GM19395 (cell line): ENCODE results near the gene RPL29.

ENCODE experiments used
- ATAC-seq: cut with Tn5 transposase; IDR thresholded peaks from one replicate; pipeline ENCODE4 v1.9.1; 2021; ENCODE audit warnings: mild to moderate bottlenecking, moderate library complexity; ENCODE audit not compliant: unreplicated experiment

Gene RPL29

GRCh38 chr3:51966486-51966885, 29.2 kb downstream of the RPL29 start:
- no peak for ATAC-seq

GRCh38 chr3:51966016-51966415, 29.7 kb downstream of the RPL29 start:
- ATAC-seq: no peak

GRCh38 chr3:51964521-51964920, 31.2 kb downstream of the RPL29 start:
- no peak for ATAC-seq

- no peak for ATAC-seq
Observed at GRCh38 chr3:51963951-51964451, 31.7 kb downstream of the RPL29 start.

- ATAC-seq: no peak
Observed at GRCh38 chr3:51962854-51963530, 32.7 kb downstream of the RPL29 start.

GRCh38 chr3:51961602-51962569, 33.8 kb downstream of the RPL29 start:
- ATAC-seq: no peak

GRCh38 chr3:51961011-51961410, 34.7 kb downstream of the RPL29 start:
- no peak for ATAC-seq

- ATAC-seq: no peak
Observed at GRCh38 chr3:51960386-51960785, 35.3 kb downstream of the RPL29 start.

GRCh38 chr3:51959651-51960050, 36.0 kb downstream of the RPL29 start:
- ATAC-seq: no peak

GRCh38 chr3:51958603-51959521, 36.8 kb downstream of the RPL29 start:
- ATAC-seq: no peak

GRCh38 chr3:51957520-51958205, 38.0 kb downstream of the RPL29 start:
- ATAC-seq: no peak

GRCh38 chr3:51955893-51956770, 39.6 kb downstream of the RPL29 start:
- no peak for ATAC-seq

GRCh38 chr3:51955175-51955892, 40.4 kb downstream of the RPL29 start, which contains the start of gene GPR62:
GPR62 (plus strand) TSS chr3:51955381; CDS start chr3:51955653, 272 bp downstream.
- ATAC-seq: no peak

- no peak for ATAC-seq
Observed at GRCh38 chr3:51954713-51955112, 41.0 kb downstream of the RPL29 start.

- ATAC-seq: no peak
Observed at GRCh38 chr3:51954105-51954504, 41.6 kb downstream of the RPL29 start.

GRCh38 chr3:51953445-51953844, 42.2 kb downstream of the RPL29 start:
- no peak for ATAC-seq

- no peak for ATAC-seq
Observed at GRCh38 chr3:51950899-51951298, 44.8 kb downstream of the RPL29 start.

- no peak for ATAC-seq
Observed at GRCh38 chr3:51949121-51949520, 46.6 kb downstream of the RPL29 start.
